ENCODE measurements around the gene ARHGEF9. TPM values are rescaled to one million over a fixed set of nuclear protein-coding genes. Genes with fewer than 3 reads are reported as not detected.

The ARHGEF9 gene
- total and polyA plus RNA-seq, 10 of the 15 experiments (the other 5 are each of a cell fraction or from before 2014, with no cell fraction given) = 3.2 to 25.2 (median 14.3) TPM

- Histone ChIP-seq H3K27ac (ENCODE audit: control insufficient read depth, insufficient read depth) (no peak overlapping the region), H4K20me1 (ENCODE audit: control insufficient read depth, insufficient read depth) (no peaks in the 10 kb centered on the region), H3K9me3 (replicated peaks; ENCODE audit: control insufficient read depth, insufficient read depth, low read length) (no peaks in the 10 kb centered on the region; the same call in 2 of the 3 replicates), H3K27me3 (replicated peaks in 1 of 2; ENCODE audit: control insufficient read depth in 2 of 2, insufficient read depth in 2 of 2, low read length in 1 of 2) (no peaks in the 10 kb centered on the region), H3K36me3 (ENCODE audit: control insufficient read depth in 2 of 2, insufficient read depth in 2 of 2, low read length in 1 of 2) (no peaks in the 10 kb centered on the region), H2AFZ (ENCODE audit: control insufficient read depth, low read depth, low read length) (no peak overlapping the region), H3K4me3 (no peak overlapping the region), H3K4me2 (ENCODE audit: control insufficient read depth, insufficient read depth) (no peak overlapping the region), H3K4me1 (ENCODE audit: control insufficient read depth, insufficient read depth, low read length) (no peaks in the 10 kb centered on the region), H3K9ac (ENCODE audit: control insufficient read depth, insufficient read depth, low read length) (no peak overlapping the region), H3K79me2 (ENCODE audit: control insufficient read depth, insufficient read depth, low read length) (no peaks in the 10 kb centered on the region)
- SMC1A ChIA-PET (ENCODE audit: uncharacterized antibody, unreplicated experiment) = no interaction called here
- in situ Hi-C loops (cut with MboI) = no loop called here
- RAD21 ChIA-PET (ENCODE audit: unreplicated experiment) = no interaction called here
- ATAC-seq = no peak
- DNase-seq (ENCODE audit: low read depth, low spot score) = no peak
- FAIRE-seq = no peak
- POLR2A ChIA-PET = no interaction called here
- CTCF ChIA-PET = no interaction called here
- WGBS (ENCODE audit: insufficient coverage, insufficient replicate concordance, low lambda C conversion rate, missing lambda C conversion rate) = 82% methylated on average over 2 of the region's 2 CpGs
- BruUV-seq (replicated peaks) = no TSS peak
- intact Hi-C loops (cut with micrococcal nuclease; ENCODE audit: unreplicated experiment) = no loop called here
- no peak for TF ChIP-seq CBX5 (IDR thresholded peaks at IDR 0.05; ENCODE audit: low read depth)
- TF ChIP-seq STAT3 (IDR thresholded peaks at IDR 0.05; ENCODE audit: low read depth, low read length) = no peak
- TF ChIP-seq JUNB (IDR thresholded peaks at IDR 0.05) = no peak
- TF ChIP-seq TARDBP (IDR thresholded peaks at IDR 0.05; ENCODE audit: borderline replicate concordance) = no peak
- TF ChIP-seq GATAD2B (conservative IDR thresholded peaks at IDR 0.05; ENCODE audit: low read depth) = no peak
Measured at GRCh38 chrX:63768760-63769159, 16.3 kb downstream of the ARHGEF9 start.

GRCh38 chrX:63765712-63766111 is 19.3 kb downstream of the ARHGEF9 start:
- TF ChIP-seq TCF7 (IDR thresholded peaks at IDR 0.05; ENCODE audit: borderline replicate concordance) (no peak), TCF12 (IDR thresholded peaks at IDR 0.05; ENCODE audit: low read depth, low read length) (no peak)
- H3K9me3 ChIP-seq (replicated peaks; ENCODE audit: control insufficient read depth, insufficient read depth, low read length) = no peaks in the 10 kb centered on the region; the same call in 2 of the 3 replicates
- H3K36me3 ChIP-seq (ENCODE audit: control insufficient read depth in 2 of 2, insufficient read depth in 2 of 2, low read length in 1 of 2) = no peaks in the 10 kb centered on the region
- in situ Hi-C loops (cut with MboI) = no loop called here
- H2AFZ ChIP-seq (ENCODE audit: control insufficient read depth, low read depth, low read length) = no peak overlapping the region
- no TSS peak for BruUV-seq (replicated peaks)
- CTCF ChIA-PET = no interaction called here
- no peaks in the 10 kb centered on the region for H3K27me3 ChIP-seq (replicated peaks in 1 of 2; ENCODE audit: control insufficient read depth in 2 of 2, insufficient read depth in 2 of 2, low read length in 1 of 2)
- POLR2A ChIA-PET = no interaction called here
- ATAC-seq (no peak), DNase-seq (ENCODE audit: low read depth, low spot score) (no peak), FAIRE-seq (no peak)
- no peaks in the 10 kb centered on the region for H3K79me2 ChIP-seq (ENCODE audit: control insufficient read depth, insufficient read depth, low read length)
- H3K4me3 ChIP-seq = no peak overlapping the region
- RAD21 ChIA-PET (ENCODE audit: unreplicated experiment) = no interaction called here
- no peaks in the 10 kb centered on the region for H4K20me1 ChIP-seq (ENCODE audit: control insufficient read depth, insufficient read depth)
- peaks cover 4% of the 10 kb centered on the region; the same call in 1 of the 2 replicates for H3K4me1 ChIP-seq (ENCODE audit: control insufficient read depth, insufficient read depth, low read length)
- H3K4me2 ChIP-seq (ENCODE audit: control insufficient read depth, insufficient read depth) = no peak overlapping the region
- SMC1A ChIA-PET (ENCODE audit: uncharacterized antibody, unreplicated experiment) = no interaction called here
- intact Hi-C loops (cut with micrococcal nuclease; ENCODE audit: unreplicated experiment) = no loop called here
- WGBS (ENCODE audit: insufficient coverage, insufficient replicate concordance, low lambda C conversion rate, missing lambda C conversion rate) = 25% methylated on average over 4 of the region's 4 CpGs
- no peak overlapping the region for H3K27ac ChIP-seq (ENCODE audit: control insufficient read depth, insufficient read depth)
- no peak overlapping the region for H3K9ac ChIP-seq (ENCODE audit: control insufficient read depth, insufficient read depth, low read length)
